Calu3 (cell line): ENCODE measurements around the gene HRH1. TPM values are rescaled to one million over a fixed set of nuclear protein-coding genes. Genes with fewer than 3 reads are reported as not detected.
"Not testable (repeated sequence)": the region's sequence is repeated elsewhere in the genome, so short reads cannot be mapped to it uniquely, and the experiment has no call there.

ENCODE experiments used
- BruUV-seq: library from RNA; stranded (reverse); fragments of 400-500 nt; replicated peaks from 2 replicates; lab custom pipeline; 2021; lab: Mats Ljungman, UMichigan
- CTCF ChIA-PET: fragments of 300-600 bp; sonication (Branson Sonifier 250); formaldehyde crosslinking; loops from one replicate; lab custom pipeline; 2022; ENCODE audit warnings: antibody characterized with exemption; lab: Charles Lee
- DNase-seq: peaks from one replicate; pipeline ENCODE4 v3.0.0; 2022
- H3K27ac Mint-ChIP-seq: one replicate; pipeline ENCODE4 v1.8.0; 2022; ENCODE audit warnings: mixed read lengths; ENCODE audit not compliant: unreplicated experiment
- H3K27me3 Mint-ChIP-seq: one replicate; pipeline ENCODE4 v1.8.0; 2022; ENCODE audit warnings: mixed read lengths; ENCODE audit not compliant: unreplicated experiment
- H3K36me3 Mint-ChIP-seq: one replicate; pipeline ENCODE4 v1.8.0; 2022; ENCODE audit warnings: mild to moderate bottlenecking, moderate library complexity, mixed read lengths; ENCODE audit not compliant: insufficient read depth, unreplicated experiment
- H3K4me1 Mint-ChIP-seq: one replicate; pipeline ENCODE4 v1.8.0; 2022; ENCODE audit warnings: mild to moderate bottlenecking, low read depth, mixed read lengths; ENCODE audit not compliant: unreplicated experiment
- H3K4me3 Mint-ChIP-seq: one replicate; pipeline ENCODE4 v1.8.0; 2022; ENCODE audit warnings: mild to moderate bottlenecking, low read depth, moderate library complexity, mixed read lengths; ENCODE audit not compliant: unreplicated experiment
- H3K9me3 Mint-ChIP-seq: one replicate; pipeline ENCODE4 v1.8.0; 2022; ENCODE audit warnings: low read depth, mixed read lengths; ENCODE audit not compliant: unreplicated experiment
- intact Hi-C: fragments of 100-400 bp; cut with micrococcal nuclease; formaldehyde crosslinking; loops from one replicate; pipeline ENCODE4 v1.10.0; 2022; ENCODE audit not compliant: unreplicated experiment
- total RNA-seq: library from RNA; stranded (reverse); gene quantifications from 2 replicates; pipeline ENCODE4 v1.2.3, GENCODE V29; 2022
- TF ChIP-seq, protein P1 (sequence below): fragments of 200-600 bp; IDR thresholded peaks from one replicate; pipeline ENCODE4 v1.8.0; 2022; ENCODE audit warnings: antibody characterized with exemption; ENCODE audit not compliant: unreplicated experiment

Gene HRH1
- total RNA-seq, 1 experiment from 2014 or later = 9.1 TPM

DNA sequence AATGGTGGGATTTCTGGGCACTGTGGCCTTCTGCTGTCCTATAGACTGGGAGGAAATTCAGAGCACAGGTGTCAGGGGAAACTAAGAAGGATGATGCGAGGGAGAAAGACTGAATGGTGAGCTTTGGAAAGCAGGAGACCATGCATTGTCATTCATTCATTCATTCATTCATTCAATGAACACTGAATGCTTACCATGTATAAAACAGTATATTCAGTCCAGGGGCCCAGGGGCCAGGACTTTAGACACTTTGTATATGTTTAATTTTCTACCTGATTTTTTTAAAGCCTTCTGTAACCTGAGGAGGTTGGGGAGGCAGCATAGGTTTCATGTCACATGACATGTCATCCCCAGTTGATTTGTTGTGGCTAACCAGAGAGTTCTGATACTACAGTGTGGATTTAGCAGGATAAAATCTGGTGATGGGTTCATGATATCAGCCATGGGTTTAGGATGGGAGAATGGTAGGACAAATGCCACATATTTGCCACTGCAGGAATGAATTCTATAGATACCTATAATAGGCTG is 60.2 kb downstream of the HRH1 start:
- no peak for DNase-seq
- CTCF ChIA-PET = no interaction called here
- Mint-ChIP-seq H3K27ac (no peak overlapping the region), H3K4me3 (no peak overlapping the region), H3K9me3 (no peaks in the 10 kb centered on the region), H3K4me1 (peaks cover 12% of the 10 kb centered on the region), H3K36me3 (no peaks in the 10 kb centered on the region), H3K27me3 (no peaks in the 10 kb centered on the region)
- no TSS peak for BruUV-seq
- intact Hi-C loops = no loop called here
- TF ChIP-seq, protein P1, sequence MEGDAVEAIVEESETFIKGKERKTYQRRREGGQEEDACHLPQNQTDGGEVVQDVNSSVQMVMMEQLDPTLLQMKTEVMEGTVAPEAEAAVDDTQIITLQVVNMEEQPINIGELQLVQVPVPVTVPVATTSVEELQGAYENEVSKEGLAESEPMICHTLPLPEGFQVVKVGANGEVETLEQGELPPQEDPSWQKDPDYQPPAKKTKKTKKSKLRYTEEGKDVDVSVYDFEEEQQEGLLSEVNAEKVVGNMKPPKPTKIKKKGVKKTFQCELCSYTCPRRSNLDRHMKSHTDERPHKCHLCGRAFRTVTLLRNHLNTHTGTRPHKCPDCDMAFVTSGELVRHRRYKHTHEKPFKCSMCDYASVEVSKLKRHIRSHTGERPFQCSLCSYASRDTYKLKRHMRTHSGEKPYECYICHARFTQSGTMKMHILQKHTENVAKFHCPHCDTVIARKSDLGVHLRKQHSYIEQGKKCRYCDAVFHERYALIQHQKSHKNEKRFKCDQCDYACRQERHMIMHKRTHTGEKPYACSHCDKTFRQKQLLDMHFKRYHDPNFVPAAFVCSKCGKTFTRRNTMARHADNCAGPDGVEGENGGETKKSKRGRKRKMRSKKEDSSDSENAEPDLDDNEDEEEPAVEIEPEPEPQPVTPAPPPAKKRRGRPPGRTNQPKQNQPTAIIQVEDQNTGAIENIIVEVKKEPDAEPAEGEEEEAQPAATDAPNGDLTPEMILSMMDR = no peak

DNA sequence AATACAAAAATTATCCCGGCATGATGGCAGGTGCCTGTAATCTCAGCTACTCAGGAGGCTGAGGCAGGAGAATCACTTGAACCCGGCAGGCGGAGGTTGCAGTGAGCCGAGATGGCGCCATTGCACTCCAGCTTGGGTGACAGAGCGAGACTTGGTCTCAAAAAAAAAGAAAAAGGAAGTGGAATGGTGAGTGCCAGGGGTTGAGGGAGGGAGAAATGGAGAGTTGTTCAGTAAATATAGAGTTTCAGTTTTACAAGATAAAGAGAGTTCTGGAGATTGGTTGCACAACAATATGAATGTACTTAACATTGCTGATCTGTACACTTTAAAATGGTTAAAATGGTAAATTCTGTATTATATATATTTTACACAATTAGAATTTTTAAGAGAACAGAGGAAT is 63.1 kb downstream of the HRH1 start:
- H3K27ac Mint-ChIP-seq, H3K27me3 Mint-ChIP-seq, H3K36me3 Mint-ChIP-seq, DNase-seq, H3K4me1 Mint-ChIP-seq, BruUV-seq, H3K4me3 Mint-ChIP-seq, intact Hi-C loops, H3K9me3 Mint-ChIP-seq, CTCF ChIA-PET: not testable (repeated sequence)

DNA sequence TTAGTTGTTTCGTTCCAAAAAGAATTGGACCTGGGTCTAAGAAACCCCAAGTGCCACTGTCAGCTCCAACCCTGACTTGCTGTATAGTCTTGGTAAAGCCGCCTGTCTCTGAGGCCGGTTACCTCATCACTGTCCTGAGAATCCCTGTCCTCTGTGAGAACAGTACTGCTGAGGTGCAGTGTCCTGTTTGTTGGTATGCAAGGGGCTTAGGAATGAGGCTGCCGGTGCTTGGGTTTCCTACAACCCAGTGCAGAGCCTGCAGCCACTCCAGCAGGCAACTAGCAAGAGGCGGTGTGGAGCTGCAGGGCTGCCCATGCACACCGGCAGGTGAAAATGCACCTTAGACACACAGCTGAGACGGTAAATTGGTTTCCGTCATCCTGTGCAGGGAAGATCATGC is 65.9 kb downstream of the HRH1 start:
- no peaks in the 10 kb centered on the region for H3K9me3 Mint-ChIP-seq
- no peak for DNase-seq
- H3K4me3 Mint-ChIP-seq = no peak overlapping the region
- no TSS peak for BruUV-seq
- H3K27ac Mint-ChIP-seq = no peak overlapping the region
- intact Hi-C loops = no loop called here
- H3K36me3 Mint-ChIP-seq = peaks cover 17% of the 10 kb centered on the region
- CTCF ChIA-PET = no interaction called here
- H3K4me1 Mint-ChIP-seq = peaks cover 14% of the 10 kb centered on the region
- TF ChIP-seq, protein P1 = no peak
- no peaks in the 10 kb centered on the region for H3K27me3 Mint-ChIP-seq

DNA sequence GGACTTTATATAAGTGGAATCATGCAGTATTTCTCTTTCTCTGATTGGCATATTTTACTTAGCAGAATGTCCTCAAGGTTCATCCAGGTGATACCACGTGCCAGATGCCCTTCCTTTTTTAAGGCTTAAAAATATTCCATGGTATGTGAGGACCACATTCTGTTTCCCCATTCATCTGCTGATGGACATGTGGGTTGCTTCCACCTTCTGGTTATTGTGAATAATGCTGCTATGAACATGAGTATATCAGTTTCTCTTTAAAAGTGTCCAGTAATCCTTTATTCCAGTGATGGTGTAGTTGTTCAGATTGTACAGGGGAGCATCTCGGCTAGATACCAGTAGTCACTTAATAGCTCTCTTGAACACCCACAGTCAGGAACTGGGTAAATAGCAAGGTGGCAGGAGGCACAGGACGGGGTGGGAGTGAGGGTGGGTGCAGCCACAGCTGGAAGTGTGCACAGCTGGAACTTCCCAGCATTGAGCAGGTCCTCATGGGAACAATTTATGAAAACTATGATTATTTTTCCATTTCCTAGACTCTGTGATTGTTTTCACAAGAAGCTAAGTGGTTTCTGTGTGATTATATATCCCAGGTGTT is 67.6 kb downstream of the HRH1 start:
- intact Hi-C loops = no loop called here
- no peaks in the 10 kb centered on the region for H3K9me3 Mint-ChIP-seq
- CTCF ChIA-PET = no interaction called here
- peaks cover 34% of the 10 kb centered on the region for H3K36me3 Mint-ChIP-seq
- H3K27ac Mint-ChIP-seq = no peak overlapping the region
- H3K4me1 Mint-ChIP-seq = peaks cover 22% of the 10 kb centered on the region
- TF ChIP-seq, protein P1 = no peak
- H3K4me3 Mint-ChIP-seq = no peak overlapping the region
- H3K27me3 Mint-ChIP-seq = no peaks in the 10 kb centered on the region
- no peak for DNase-seq
- no TSS peak for BruUV-seq

DNA sequence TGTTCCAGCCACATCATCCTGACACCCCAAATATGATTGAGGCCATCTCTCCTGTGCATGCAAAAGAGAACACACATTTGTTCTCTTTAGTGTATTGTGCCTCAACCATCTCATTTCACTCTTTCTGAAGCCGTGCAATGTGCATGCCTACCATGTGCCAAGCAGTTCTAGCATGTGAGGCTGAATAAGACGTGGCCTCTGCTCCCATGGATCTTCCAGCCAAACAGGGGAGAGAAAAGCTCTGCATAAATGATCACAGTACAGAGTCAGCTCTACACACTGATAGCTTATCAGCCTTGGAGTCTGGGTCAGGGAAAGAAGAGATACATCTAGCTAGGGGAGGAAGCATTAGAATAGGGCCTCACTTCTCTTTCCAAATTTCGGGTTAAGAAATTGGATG is 69.7 kb downstream of the HRH1 start:
- CTCF ChIA-PET = no interaction called here
- no TSS peak for BruUV-seq
- Mint-ChIP-seq H3K4me3 (peak overlapping the region; percentile 97), H3K27ac (peak overlapping the region; percentile 54), H3K4me1 (peaks cover 22% of the 10 kb centered on the region), H3K36me3 (peaks cover 35% of the 10 kb centered on the region), H3K27me3 (no peaks in the 10 kb centered on the region), H3K9me3 (no peaks in the 10 kb centered on the region)
- intact Hi-C loops = no loop called here
- DNase-seq = no peak
- TF ChIP-seq, protein P1 = no peak
